Mucosa of descending colon (tissue), 3 donors: ENCODE data around the gene SLC1A5. TPM values are rescaled to one million over a fixed set of nuclear protein-coding genes. Genes with fewer than 3 reads are reported as not detected.

ENCODE experiments used
- ATAC-seq: fragments of 200-7000 bp; cut with Tn5 transposase; one replicate; pipeline ENCODE4 v1.9.1; 2020; ENCODE audit warnings: mild to moderate bottlenecking, moderate library complexity
- DNase-seq, 3 donors: peaks; one replicate each; pipeline ENCODE4 v3.0.0-alpha.2; 2020
- H3K36me3 ChIP-seq: fragments of 200-600 bp; one replicate; pipeline ENCODE4 v1.8.0; 2021; ENCODE audit warnings: low read depth, mild to moderate bottlenecking
- H3K4me1 ChIP-seq: fragments of 200-600 bp; one replicate; pipeline ENCODE4 v1.8.0; 2021; ENCODE audit warnings: low read depth, mild to moderate bottlenecking
- H3K4me3 ChIP-seq: fragments of 200-600 bp; one replicate; pipeline ENCODE4 v1.8.0; 2021; ENCODE audit warnings: mild to moderate bottlenecking
- H3K9me3 ChIP-seq: fragments of 200-600 bp; one replicate; pipeline ENCODE4 v1.8.0; 2021; ENCODE audit warnings: mild to moderate bottlenecking
- CTCF ChIP-seq: fragments of 200-600 bp; IDR thresholded peaks from one replicate; pipeline ENCODE4 v1.8.0; 2022; ENCODE audit warnings: antibody characterized with exemption, mild to moderate bottlenecking
- intact Hi-C, 2 donors: fragments of 100-400 bp; cut with DNase I in 1 of 2; cut with micrococcal nuclease in 1 of 2; formaldehyde crosslinking; loops; one replicate each; pipeline versions ENCODE4 v1.11.0 to v1.11.1; 2022; cut with DNase I, micrococcal nuclease
- total RNA-seq, 3 donors: library from RNA; stranded (reverse); fragmentation: NEBNext Ultra II Directional in 2 of 3; extraction: Animal tissue kit (Norgen Biotek cat#: 25700) in 2 of 3; gene quantifications; one replicate each; pipeline versions ENCODE4 v1.2.1 to v1.2.4, GENCODE V29; 2021 to 2023
- donor health status: DM: no; HTN: no; CAD: no; lungs with moderate emphysema.
- donor health status: DM: no; HTN: no; CAD: no.
- donor health status: DM: no; HTN: yes; CAD: no.

The SLC1A5 gene
- total RNA-seq, 3 donors from 2014 or later: 54.7 to 101 (median 89.2) TPM

- Histone ChIP-seq H3K9me3 (no peaks in the 10 kb centered on the region), H3K36me3 (no peaks in the 10 kb centered on the region), H3K4me3 (no peak overlapping the region), H3K4me1 (no peaks in the 10 kb centered on the region)
- ATAC-seq (no peak), DNase-seq (no peak)
- TF ChIP-seq CTCF: no peak
- intact Hi-C loops: loop anchor here (2.0 kb wide), 2 partner anchors 83 to 85 kb away; no protein-coding TSS in a partner anchor
Observed at GRCh38 chr19:46755853-46756543, 32.4 kb downstream of the SLC1A5 start.

GRCh38 chr19:46755077-46755852, 33.1 kb downstream of the SLC1A5 start:
- Histone ChIP-seq H3K4me3 (no peak overlapping the region), H3K4me1 (no peaks in the 10 kb centered on the region), H3K9me3 (no peaks in the 10 kb centered on the region), H3K36me3 (no peaks in the 10 kb centered on the region)
- TF ChIP-seq CTCF: no peak
- peak in 1 of 3 donors; percentile 60 for DNase-seq
- intact Hi-C loops: no loop called here
- no peak for ATAC-seq

- no peaks in the 10 kb centered on the region for H3K36me3 ChIP-seq
- DNase-seq (peak; percentile 72 to 85 (median 81)), ATAC-seq (peak; percentile 73)
- no peaks in the 10 kb centered on the region for H3K9me3 ChIP-seq
- intact Hi-C loops: no loop called here
- peak; percentile 37 for TF ChIP-seq CTCF
- no peaks in the 10 kb centered on the region for H3K4me1 ChIP-seq
- H3K4me3 ChIP-seq: no peak overlapping the region
Observed at GRCh38 chr19:46753420-46754155, 34.8 kb downstream of the SLC1A5 start.

GRCh38 chr19:46748325-46749109, 39.9 kb downstream of the SLC1A5 start:
- no peak for ATAC-seq
- Histone ChIP-seq H3K36me3 (no peaks in the 10 kb centered on the region), H3K4me1 (peaks cover 19% of the 10 kb centered on the region), H3K4me3 (no peak overlapping the region), H3K9me3 (no peaks in the 10 kb centered on the region)
- DNase-seq: peak in 2 of 3 donors; percentile 73 to 87
- TF ChIP-seq CTCF: peak; percentile 71
- intact Hi-C loops: no loop called here
